GM19025 (cell line): ENCODE data around the gene CCL24.
"Not testable (repeated sequence)": the region's sequence is repeated elsewhere in the genome, so short reads cannot be mapped to it uniquely, and the experiment has no call there.

ENCODE experiments used
- ATAC-seq: cut with Tn5 transposase; IDR thresholded peaks from one replicate; pipeline ENCODE4 v1.9.1; 2021; ENCODE audit warnings: mild to moderate bottlenecking, low read depth, moderate library complexity; ENCODE audit not compliant: unreplicated experiment

CCL24 gene

GRCh38 chr7:75820688-75821087 lies 7.1 kb upstream of the CCL24 start:
- ATAC-seq, result no peak

GRCh38 chr7:75819711-75820110 lies 6.1 kb upstream of the CCL24 start:
- ATAC-seq, result no peak

- no peak for ATAC-seq
Observed at GRCh38 chr7:75818472-75818871, 4.9 kb upstream of the CCL24 start.

- ATAC-seq, result no peak
Observed at GRCh38 chr7:75817116-75817515, 3.5 kb upstream of the CCL24 start.

- ATAC-seq, result no peak
Observed at GRCh38 chr7:75815418-75816064, 1.9 kb upstream of the CCL24 start.

GRCh38 chr7:75814407-75814947 lies 871 bp upstream of the CCL24 start:
- no peak for ATAC-seq

GRCh38 chr7:75813084-75813483 lies 522 bp downstream of the CCL24 start:
- no peak for ATAC-seq

GRCh38 chr7:75811894-75812678 lies 1.5 kb downstream of the CCL24 start:
- no peak for ATAC-seq

- no peak for ATAC-seq
Observed at GRCh38 chr7:75809396-75809795, 4.2 kb downstream of the CCL24 start.

- ATAC-seq, result no peak
Observed at GRCh38 chr7:75808106-75808505, 5.5 kb downstream of the CCL24 start.

GRCh38 chr7:75807452-75807851 lies 6.2 kb downstream of the CCL24 start:
- no peak for ATAC-seq

GRCh38 chr7:75806560-75807307 lies 6.9 kb downstream of the CCL24 start:
- ATAC-seq, result no peak

GRCh38 chr7:75804705-75805104 lies 8.9 kb downstream of the CCL24 start:
- ATAC-seq, result no peak

GRCh38 chr7:75804004-75804403 lies 9.6 kb downstream of the CCL24 start:
- ATAC-seq, result no peak

- no peak for ATAC-seq
Observed at GRCh38 chr7:75802552-75802821, 11.1 kb downstream of the CCL24 start.

GRCh38 chr7:75798770-75799169 lies 14.8 kb downstream of the CCL24 start:
- no peak for ATAC-seq

- no peak for ATAC-seq
Observed at GRCh38 chr7:75796420-75796819, 17.2 kb downstream of the CCL24 start.

- ATAC-seq, result no peak
Observed at GRCh38 chr7:75795831-75796285, 17.7 kb downstream of the CCL24 start.

- ATAC-seq, result no peak
Observed at GRCh38 chr7:75793676-75794075, 19.9 kb downstream of the CCL24 start.

- ATAC-seq, result not testable (repeated sequence)
Observed at GRCh38 chr7:75792567-75792966, 21.0 kb downstream of the CCL24 start.

- ATAC-seq, result no peak
Observed at GRCh38 chr7:75789361-75789924, 24.2 kb downstream of the CCL24 start.
